ENCODE data around the gene PCBP3.

PCBP3 gene

DNA sequence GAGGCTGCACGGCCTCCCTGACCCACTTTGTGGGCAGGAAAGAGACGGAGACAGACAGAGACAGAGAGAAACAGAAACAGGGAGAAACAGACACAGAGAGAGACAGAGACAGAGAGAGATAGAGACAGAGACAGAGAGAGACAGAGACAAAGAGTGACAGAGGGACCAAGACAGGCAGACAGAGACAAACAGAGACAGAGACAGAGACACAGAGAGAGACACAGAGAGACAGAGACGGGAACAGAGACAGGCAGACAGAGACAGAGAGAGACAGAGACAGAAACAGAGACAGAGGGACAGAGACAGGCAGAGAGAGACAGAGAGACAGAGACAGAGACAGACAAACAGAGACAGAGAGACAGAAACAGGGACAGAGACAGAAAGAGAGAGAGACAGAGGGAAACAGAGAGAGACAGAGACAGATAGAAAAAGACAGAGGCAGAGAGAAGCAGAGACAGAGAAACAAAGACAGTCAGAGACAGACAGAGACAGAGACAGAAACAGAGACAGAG lies 341.1 kb downstream of the PCBP3 start:
- Histone ChIP-seq H3K9ac (ENCODE audit: insufficient read length, low read depth) (no peak overlapping the region), H3K4me1 (ENCODE audit: insufficient read depth, insufficient read length) (peaks cover 17% of the 10 kb centered on the region), H3K27me3 (ENCODE audit: insufficient read depth, insufficient read length) (peaks cover 28% of the 10 kb centered on the region), H3K36me3 (ENCODE audit: insufficient read depth, insufficient read length, low read length) (peaks cover 57% of the 10 kb centered on the region), H3K4me3 (ENCODE audit: insufficient read length, low read depth) (no peak overlapping the region), H3K9me3 (ENCODE audit: insufficient read depth, low read length) (no peaks in the 10 kb centered on the region)
- TF ChIP-seq YY1 (IDR thresholded peaks at IDR 0.05; ENCODE audit: insufficient read depth, insufficient read length) (no peak), ZNF274 (IDR thresholded peaks at IDR 0.05; ENCODE audit: low read depth, low read length) (no peak), SUZ12 (IDR thresholded peaks at IDR 0.05; ENCODE audit: extremely low read depth, insufficient read depth, insufficient read length) (no peak)
- DNase-seq (ENCODE audit: low read depth, low spot score) = no peak

DNA sequence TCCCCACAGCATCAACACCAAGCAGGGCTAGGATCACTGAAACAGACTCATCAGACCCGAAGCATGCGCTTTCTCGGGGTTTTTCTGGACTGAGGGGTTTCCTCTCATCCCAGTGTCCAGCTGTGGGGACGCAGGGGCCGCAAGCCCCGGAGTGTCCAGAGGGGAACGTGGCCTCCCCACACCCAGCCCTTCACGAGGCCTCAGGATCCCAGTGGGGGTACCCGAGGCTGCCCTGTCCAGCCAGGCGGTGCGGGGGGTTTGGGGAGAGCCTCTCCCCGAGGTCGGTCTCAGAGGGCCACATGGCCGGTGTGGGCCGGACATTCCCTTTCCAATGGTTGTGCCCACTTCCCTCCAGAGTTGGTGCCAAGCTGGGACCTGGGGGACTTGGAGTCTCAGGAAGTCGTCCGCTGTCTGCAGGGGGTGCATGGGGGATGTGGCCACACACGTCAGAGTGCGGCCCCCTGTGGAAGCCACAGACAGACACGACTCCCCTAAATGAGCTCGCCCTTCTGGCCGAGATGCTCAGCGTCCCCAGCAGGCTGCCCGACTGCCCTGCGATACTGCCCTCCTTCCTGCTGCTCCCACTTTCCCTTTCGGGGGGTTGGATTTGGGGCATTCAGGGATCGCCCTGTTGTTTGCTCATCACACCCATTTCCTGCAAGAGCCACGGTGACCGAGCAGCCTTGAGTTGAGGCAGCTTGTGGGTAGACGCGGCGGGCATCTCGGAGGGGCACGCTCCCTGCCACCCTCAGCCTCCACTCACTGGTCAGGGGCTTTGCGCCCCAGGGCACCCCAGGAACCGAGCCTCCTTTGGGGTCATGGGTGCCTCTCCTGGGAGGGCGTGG lies 342.2 kb downstream of the PCBP3 start:
- Histone ChIP-seq H3K9ac (ENCODE audit: insufficient read length, low read depth) (no peak overlapping the region), H3K4me3 (ENCODE audit: insufficient read length, low read depth) (no peak overlapping the region), H3K9me3 (ENCODE audit: insufficient read depth, low read length) (no peaks in the 10 kb centered on the region), H3K36me3 (ENCODE audit: insufficient read depth, insufficient read length, low read length) (peaks cover 68% of the 10 kb centered on the region), H3K4me1 (ENCODE audit: insufficient read depth, insufficient read length) (peaks cover 14% of the 10 kb centered on the region), H3K27me3 (ENCODE audit: insufficient read depth, insufficient read length) (peaks cover 20% of the 10 kb centered on the region)
- DNase-seq (ENCODE audit: low read depth, low spot score) = no peak
- TF ChIP-seq ZNF274 (IDR thresholded peaks at IDR 0.05; ENCODE audit: low read depth, low read length) = no peak

DNA sequence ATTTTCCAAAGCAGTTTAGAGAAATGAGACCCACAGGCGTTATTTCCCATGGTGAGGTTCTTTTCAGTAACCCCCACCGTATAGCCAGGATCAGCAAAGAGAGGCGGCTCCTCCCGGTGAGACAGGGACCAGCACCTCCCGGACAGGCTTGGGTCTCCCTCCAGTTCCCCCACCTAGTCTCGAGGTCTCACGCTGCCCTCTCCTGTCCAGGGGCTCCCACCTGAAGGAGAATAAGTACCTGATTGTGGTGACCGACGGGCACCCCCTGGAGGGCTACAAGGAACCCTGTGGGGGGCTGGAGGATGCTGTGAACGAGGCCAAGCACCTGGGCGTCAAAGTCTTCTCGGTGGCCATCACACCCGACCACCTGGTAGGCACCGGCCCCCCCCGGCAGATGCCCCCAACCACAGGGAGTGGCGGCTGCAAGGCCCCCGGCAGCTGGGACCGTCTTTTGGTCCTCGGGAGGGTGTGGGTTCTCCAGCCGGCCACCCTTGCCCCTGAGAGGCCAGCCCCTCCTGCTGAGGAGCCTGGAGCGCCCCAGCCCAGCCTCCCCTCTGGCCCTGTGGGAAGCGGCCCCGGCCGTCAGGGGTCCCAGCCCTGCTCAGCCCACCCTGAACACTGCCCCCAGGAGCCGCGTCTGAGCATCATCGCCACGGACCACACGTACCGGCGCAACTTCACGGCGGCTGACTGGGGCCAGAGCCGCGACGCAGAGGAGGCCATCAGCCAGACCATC lies 343.0 kb downstream of the PCBP3 start:
- Histone ChIP-seq H3K4me1 (ENCODE audit: insufficient read depth, insufficient read length) (peaks cover 16% of the 10 kb centered on the region), H3K27me3 (ENCODE audit: insufficient read depth, insufficient read length) (peaks cover 17% of the 10 kb centered on the region)
- TF ChIP-seq SUZ12 (IDR thresholded peaks at IDR 0.05; ENCODE audit: extremely low read depth, insufficient read depth, insufficient read length) = no peak
- no peak for TF ChIP-seq YY1 (IDR thresholded peaks at IDR 0.05; ENCODE audit: insufficient read depth, insufficient read length)
- TF ChIP-seq ZNF274 (IDR thresholded peaks at IDR 0.05; ENCODE audit: low read depth, low read length) = no peak

DNA sequence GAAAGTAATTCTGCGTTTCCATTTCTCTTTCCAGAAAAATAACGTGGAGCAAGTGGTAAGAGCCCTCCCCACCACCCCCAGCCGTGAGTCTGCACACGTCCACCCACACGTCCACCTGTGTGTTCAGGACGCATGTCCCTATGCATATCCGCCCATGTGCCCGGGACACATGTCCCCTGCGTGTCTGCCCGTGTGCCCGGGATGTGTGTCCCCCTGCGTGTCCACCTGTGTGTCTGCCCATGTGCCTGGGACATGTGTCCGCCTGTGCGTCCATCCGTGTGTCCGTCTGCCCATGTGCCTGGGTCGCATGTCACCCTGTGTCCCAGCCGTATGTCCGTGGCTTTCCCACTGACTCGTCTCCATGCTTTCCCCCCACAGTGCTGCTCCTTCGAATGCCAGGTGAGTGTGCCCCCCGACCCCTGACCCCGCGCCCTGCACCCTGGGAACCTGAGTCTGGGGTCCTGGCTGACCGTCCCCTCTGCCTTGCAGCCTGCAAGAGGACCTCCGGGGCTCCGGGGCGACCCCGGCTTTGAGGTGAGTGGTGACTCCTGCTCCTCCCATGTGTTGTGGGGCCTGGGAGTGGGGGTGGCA lies 343.7 kb downstream of the PCBP3 start:
- no peak overlapping the region for H3K9ac ChIP-seq (ENCODE audit: insufficient read length, low read depth)
- peaks cover 12% of the 10 kb centered on the region for H3K27me3 ChIP-seq (ENCODE audit: insufficient read depth, insufficient read length)
- no peak for TF ChIP-seq SUZ12 (IDR thresholded peaks at IDR 0.05; ENCODE audit: extremely low read depth, insufficient read depth, insufficient read length)
- H3K9me3 ChIP-seq (ENCODE audit: insufficient read depth, low read length) = no peaks in the 10 kb centered on the region
- H3K4me1 ChIP-seq (ENCODE audit: insufficient read depth, insufficient read length) = peaks cover 16% of the 10 kb centered on the region
- no peak for DNase-seq (ENCODE audit: low read depth, low spot score)
- H3K36me3 ChIP-seq (ENCODE audit: insufficient read depth, insufficient read length, low read length) = peaks cover 82% of the 10 kb centered on the region
- no peak overlapping the region for H3K4me3 ChIP-seq (ENCODE audit: insufficient read length, low read depth)

More for the DNA sequence above, 343.0 kb downstream of the PCBP3 start:
- Histone ChIP-seq H3K9me3 (ENCODE audit: insufficient read depth, low read length) (no peaks in the 10 kb centered on the region), H3K36me3 (ENCODE audit: insufficient read depth, insufficient read length, low read length) (peaks cover 74% of the 10 kb centered on the region), H3K9ac (ENCODE audit: insufficient read length, low read depth) (no peak overlapping the region), H3K4me3 (ENCODE audit: insufficient read length, low read depth) (no peak overlapping the region)
- no peak for DNase-seq (ENCODE audit: low read depth, low spot score)

DNA sequence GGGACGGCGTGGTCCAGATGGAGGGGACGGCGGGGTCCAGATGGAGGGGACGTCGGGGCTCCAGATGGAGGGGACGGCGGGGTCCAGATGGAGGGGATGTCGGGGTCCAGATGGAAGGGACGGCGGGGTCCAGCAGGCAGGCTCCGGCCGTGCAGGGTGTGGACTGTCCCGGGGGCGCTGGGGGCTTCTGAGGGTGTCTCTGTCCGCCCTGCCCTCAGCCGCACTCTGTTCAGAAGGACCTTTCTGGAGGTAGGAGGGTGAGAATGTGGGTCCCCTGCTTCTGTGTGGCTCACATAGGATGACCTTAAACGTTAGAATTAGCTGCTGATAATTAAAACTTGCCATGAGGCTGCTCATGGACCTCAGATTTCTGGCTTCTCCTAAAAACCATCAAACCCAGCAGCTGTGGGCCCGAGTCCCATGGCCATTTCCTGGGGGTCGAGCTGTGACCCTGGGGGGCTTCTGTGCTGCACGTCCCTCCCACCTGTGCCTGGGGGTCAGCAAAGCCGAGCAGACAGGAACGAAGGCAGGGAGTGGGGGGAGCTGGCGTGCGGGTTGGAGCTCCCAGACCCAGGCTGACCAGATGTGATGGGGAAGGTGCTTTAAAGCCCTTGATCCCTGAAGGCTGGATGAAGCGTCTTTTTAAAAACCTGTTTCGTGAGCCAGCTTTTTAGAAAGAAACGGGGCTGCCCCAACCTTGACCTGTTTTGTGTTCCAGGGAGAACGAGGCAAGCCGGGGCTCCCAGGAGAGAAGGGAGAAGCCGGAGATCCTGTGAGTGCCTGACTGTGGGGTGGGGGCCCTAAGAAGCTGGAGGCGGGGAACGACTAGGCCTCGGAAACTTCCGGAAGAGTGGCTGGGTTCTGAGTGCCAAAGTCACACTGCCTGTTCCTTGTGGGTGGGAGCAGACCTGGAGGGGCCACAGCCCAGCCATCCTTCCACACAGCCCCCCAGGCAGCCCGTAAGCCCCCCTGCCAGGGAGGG lies 345.1 kb downstream of the PCBP3 start:
- TF ChIP-seq ZNF274 (IDR thresholded peaks at IDR 0.05; ENCODE audit: low read depth, low read length) = no peak
- TF ChIP-seq SUZ12 (IDR thresholded peaks at IDR 0.05; ENCODE audit: extremely low read depth, insufficient read depth, insufficient read length) = no peak
- no peak for TF ChIP-seq YY1 (IDR thresholded peaks at IDR 0.05; ENCODE audit: insufficient read depth, insufficient read length)
- H3K27me3 ChIP-seq (ENCODE audit: insufficient read depth, insufficient read length) = no peaks in the 10 kb centered on the region
- H3K4me1 ChIP-seq (ENCODE audit: insufficient read depth, insufficient read length) = peaks cover 7% of the 10 kb centered on the region
- H3K4me3 ChIP-seq (ENCODE audit: insufficient read length, low read depth) = no peak overlapping the region
- no peaks in the 10 kb centered on the region for H3K9me3 ChIP-seq (ENCODE audit: insufficient read depth, low read length)
- H3K9ac ChIP-seq (ENCODE audit: insufficient read length, low read depth) = no peak overlapping the region
- H3K36me3 ChIP-seq (ENCODE audit: insufficient read depth, insufficient read length, low read length) = peaks cover 91% of the 10 kb centered on the region
- no peak for DNase-seq (ENCODE audit: low read depth, low spot score)

DNA sequence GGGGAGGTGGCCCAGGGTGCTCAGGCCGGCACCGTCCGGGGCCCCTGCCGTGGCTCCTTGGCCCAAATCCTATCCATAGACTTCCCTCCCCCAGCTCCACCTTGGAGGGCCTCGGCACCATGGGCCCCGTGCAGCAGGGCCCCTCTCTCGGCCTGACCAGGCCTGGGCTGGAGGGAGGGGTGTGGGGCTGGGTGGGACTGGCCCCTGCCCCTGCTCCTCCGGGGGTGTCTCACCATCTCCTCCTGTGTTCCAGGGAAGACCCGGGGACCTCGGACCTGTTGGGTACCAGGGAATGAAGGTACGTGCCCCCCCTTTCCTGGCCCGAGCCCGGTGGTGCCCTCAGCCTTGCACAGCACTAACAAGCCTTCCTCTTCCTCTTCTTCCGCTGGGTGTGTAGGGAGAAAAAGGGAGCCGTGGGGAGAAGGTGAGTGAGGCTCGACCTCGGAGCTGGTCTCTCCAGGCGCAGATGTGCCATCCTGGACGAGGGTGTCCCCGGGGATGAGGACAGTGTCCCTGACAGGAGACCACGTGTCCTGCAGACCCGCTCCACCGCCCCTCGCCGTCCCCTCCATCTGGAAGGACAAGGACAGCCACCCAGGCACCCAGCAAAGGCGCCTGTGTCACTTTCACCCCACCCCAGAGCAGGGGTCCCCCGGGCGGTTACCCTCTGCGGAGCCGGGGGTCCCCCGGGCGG lies 346.0 kb downstream of the PCBP3 start:
- peaks cover 91% of the 10 kb centered on the region for H3K36me3 ChIP-seq (ENCODE audit: insufficient read depth, insufficient read length, low read length)
- DNase-seq (ENCODE audit: low read depth, low spot score) = no peak
- H3K4me1 ChIP-seq (ENCODE audit: insufficient read depth, insufficient read length) = peaks cover 8% of the 10 kb centered on the region
- H3K27me3 ChIP-seq (ENCODE audit: insufficient read depth, insufficient read length) = no peaks in the 10 kb centered on the region
- no peak overlapping the region for H3K4me3 ChIP-seq (ENCODE audit: insufficient read length, low read depth)
- H3K9ac ChIP-seq (ENCODE audit: insufficient read length, low read depth) = no peak overlapping the region
- H3K9me3 ChIP-seq (ENCODE audit: insufficient read depth, low read length) = no peaks in the 10 kb centered on the region
- TF ChIP-seq YY1 (IDR thresholded peaks at IDR 0.05; ENCODE audit: insufficient read depth, insufficient read length) (no peak), SUZ12 (IDR thresholded peaks at IDR 0.05; ENCODE audit: extremely low read depth, insufficient read depth, insufficient read length) (no peak), ZNF274 (IDR thresholded peaks at IDR 0.05; ENCODE audit: low read depth, low read length) (no peak)
